ENCODE data around the gene TTC5.
"Not testable (repeated sequence)": the region's sequence is repeated elsewhere in the genome, so short reads cannot be mapped to it uniquely, and the experiment has no call there.

Gene TTC5

GRCh38 chr14:20302042-20302755 lies 3.6 kb downstream of the TTC5 start:
- no peak for DNase-seq

- no peak for DNase-seq
Measured at GRCh38 chr14:20295067-20295466, 10.7 kb downstream of the TTC5 start.

GRCh38 chr14:20294636-20295035 lies 11.1 kb downstream of the TTC5 start:
- DNase-seq, result no peak

GRCh38 chr14:20281998-20282397 lies 23.8 kb downstream of the TTC5 start:
- not testable (repeated sequence) for DNase-seq

- DNase-seq, result not testable (repeated sequence)
Measured at GRCh38 chr14:20280265-20280664, 25.5 kb downstream of the TTC5 start.

- no peak for DNase-seq
Measured at GRCh38 chr14:20278414-20278813, 27.3 kb downstream of the TTC5 start.

- no peak for DNase-seq
Measured at GRCh38 chr14:20277409-20277808, 28.3 kb downstream of the TTC5 start.

- DNase-seq, result no peak
Measured at GRCh38 chr14:20274062-20274461, 31.7 kb downstream of the TTC5 start.

- DNase-seq, result not testable (repeated sequence)
Measured at GRCh38 chr14:20264361-20264760, 41.4 kb downstream of the TTC5 start.

- no peak for DNase-seq
Measured at GRCh38 chr14:20262642-20263128, 43.1 kb downstream of the TTC5 start.

- DNase-seq, result no peak
Measured at GRCh38 chr14:20247646-20248246, 58.0 kb downstream of the TTC5 start.
